GM18499 (cell line): ENCODE measurements around the gene DRD4.

Experiments
- ATAC-seq: cut with Tn5 transposase; IDR thresholded peaks from one replicate; pipeline ENCODE4 v1.9.1; 2021; ENCODE audit warnings: moderate number of reproducible peaks; ENCODE audit not compliant: insufficient read depth, unreplicated experiment

Gene DRD4

DNA sequence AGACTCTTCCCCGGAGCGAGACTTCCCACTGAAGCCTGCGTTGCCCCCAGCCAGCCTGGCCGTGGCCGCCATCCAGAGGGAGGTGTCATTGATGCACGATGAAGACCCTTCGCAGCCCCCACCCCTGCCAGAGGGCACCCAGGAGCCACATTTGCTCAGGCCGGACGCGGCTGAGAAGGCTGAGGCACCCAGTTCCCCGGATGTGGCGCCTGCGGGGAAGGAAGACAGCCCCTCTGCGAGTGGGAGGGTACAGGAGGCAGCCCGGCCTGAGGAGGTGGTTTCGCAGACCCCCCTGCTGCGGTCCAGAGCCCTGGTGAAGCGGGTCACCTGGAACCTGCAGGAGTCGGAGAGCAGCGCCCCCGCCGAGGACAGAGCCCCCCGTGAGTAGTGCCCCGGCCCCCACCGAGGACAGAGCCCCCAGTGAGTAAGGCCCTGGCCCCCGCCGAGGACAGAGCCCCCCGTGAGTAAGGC lies 27.7 kb upstream of the DRD4 start:
- no peak for ATAC-seq

DNA sequence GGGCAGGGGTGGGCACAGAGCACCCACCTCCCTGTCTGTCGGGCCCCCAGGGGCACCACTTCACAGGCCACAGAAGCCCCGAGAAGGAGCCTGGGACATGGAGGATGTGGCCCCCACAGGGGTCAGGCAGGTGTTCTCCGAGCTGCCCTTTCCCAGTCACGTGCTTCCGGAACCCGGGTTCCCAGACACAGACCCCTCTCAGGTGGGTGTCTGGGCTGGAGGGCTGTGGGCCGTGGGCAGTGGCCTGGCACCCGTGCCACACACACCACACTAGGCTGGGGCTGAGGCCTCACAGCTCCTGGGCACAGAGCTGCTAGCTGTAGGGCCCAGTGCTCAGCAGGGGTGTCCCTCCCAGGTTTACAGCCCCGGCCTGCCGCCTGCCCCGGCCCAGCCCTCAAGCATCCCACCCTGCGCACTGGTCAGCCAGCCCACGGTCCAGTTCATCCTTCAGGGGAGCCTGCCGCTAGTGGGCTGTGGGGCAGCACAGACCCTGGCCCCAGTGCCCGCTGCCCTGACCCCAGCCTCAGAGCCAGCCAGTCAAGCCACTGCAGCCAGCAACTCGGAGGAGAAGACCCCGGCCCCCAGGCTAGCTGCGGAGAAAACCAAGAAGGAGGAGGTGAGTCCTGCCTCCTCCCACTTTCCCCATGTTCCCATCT lies 26.8 kb upstream of the DRD4 start:
- no peak for ATAC-seq

DNA sequence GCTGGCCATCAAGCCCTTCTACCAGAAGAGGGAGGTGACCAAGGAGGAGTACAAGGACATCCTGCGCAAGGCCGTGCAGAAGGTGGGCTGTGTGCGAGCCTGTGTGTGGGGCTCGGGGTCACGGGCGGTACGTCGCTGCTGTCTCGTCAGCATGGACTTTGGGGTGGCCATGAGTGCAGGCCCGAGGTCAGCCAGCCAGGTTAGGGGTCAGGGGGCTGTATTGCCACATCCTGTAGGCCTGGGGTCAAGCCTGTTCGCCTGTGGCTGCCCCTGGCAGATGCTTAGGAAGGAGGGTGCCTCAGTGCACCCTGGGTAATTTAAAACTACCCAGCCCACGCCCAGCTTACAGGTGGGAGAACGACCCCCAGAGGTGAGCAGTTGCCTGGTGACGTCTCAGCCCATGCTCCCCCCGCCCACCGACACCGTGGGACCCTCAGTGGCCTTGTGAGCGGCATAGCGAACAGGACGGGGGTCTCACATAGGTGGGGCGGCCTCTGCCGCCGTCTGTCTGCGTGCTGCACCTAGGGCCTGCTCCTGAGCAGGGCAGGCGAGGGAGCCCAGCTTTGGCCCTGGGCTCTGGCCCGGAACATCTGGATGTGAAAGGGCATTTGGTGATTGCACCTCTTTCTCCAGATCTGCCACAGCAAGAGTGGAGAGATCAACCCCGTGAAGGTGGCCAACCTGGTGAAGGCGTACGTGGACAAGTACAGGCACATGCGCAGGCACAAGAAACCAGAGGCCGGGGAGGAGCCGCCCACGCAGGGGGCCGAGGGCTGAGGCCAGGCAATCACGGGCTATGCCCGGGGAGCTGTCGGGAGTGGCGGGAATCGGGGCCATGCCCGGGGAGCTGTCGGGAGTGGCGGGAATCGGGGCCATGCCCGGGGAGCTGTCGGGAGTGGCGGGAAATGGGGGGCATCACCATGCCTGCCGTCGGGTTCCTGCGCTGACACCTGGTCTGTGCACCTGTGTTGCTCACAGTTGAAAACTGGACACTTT lies 25.8 kb upstream of the DRD4 start:
- ATAC-seq, result no peak

DNA sequence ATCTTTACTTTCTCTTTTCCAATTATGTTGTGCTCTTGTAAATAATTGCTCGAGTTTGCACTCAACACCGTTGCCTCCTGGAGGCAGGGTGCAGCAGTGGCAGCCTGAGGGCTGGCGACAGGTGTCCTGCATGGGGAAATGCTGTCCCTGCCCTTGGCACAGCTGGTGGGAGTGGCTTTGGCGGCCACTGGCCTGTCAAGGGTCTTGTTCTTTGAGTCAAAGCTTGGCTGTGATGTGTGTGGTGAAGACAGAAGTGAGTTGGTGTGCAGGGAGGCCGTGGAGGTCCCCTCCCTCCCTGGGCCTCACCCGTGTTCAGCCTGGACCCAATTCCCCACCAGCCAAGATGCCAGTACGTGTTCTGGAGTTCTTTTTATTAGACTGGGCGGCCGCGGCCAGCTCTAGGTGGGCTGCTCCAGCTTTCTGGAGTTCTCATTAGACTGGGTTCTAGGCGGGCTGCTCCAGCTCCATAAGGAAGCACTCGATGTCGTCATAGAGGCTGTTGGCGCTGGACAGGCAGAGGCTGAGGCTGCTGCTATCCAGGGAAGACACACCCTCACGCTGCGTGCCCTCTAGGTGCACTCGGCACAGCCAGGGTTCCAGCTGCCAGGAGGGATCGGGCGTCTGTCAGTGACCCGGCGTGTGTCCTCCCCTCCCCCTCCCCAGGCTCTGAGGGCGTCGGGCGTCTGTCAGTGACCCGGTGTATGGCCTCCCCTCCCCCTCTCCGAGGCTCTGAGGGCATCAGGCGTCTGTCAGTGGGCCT lies 24.7 kb upstream of the DRD4 start:
- no peak for ATAC-seq

DNA sequence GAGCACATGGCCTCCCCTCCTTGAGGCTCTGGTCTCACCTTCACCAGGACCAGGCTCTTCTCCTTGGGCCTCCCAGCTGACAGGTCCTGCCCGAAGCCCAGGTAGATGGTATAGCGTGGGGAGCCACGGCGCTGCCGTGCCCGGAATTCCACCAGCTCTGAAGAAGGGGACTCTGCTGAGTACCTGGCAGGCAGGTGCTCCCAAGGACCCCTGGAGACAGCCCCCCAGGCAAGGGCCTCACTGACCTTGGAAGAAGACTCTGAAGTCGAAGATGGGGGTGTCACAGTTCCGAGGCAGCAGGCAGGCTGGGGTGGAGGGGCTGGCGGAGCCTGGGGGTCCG lies 24.1 kb upstream of the DRD4 start:
- no peak for ATAC-seq

DNA sequence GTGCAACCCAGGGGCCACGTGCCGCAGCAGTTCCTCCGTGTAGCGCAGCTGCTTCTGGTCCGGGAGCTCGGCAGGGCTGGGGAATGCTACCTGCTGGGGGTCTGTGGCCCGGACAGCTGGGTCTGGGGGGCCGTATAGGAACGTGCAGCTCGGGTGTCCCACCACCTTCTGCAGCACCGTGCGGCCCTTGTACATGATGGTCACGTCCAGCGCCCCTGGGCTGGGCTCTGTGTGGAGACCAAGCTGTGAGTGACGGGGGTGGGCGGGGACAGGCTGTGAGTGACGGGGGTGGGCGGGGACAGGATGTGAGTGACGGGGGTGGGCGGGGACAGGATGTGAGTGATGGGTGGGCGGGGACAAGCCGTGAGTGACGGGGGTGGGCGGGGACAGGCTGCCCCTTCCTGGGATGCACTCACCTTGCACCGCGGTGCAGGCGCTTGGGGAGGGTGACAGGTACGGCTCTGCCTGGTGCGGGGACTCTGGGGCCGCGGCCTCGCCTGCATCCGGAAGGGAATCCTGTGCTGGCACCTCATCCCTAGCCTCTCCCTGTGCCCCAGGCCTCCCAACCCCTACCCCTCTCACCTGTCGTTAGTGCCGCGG lies 23.6 kb upstream of the DRD4 start:
- no peak for ATAC-seq

DNA sequence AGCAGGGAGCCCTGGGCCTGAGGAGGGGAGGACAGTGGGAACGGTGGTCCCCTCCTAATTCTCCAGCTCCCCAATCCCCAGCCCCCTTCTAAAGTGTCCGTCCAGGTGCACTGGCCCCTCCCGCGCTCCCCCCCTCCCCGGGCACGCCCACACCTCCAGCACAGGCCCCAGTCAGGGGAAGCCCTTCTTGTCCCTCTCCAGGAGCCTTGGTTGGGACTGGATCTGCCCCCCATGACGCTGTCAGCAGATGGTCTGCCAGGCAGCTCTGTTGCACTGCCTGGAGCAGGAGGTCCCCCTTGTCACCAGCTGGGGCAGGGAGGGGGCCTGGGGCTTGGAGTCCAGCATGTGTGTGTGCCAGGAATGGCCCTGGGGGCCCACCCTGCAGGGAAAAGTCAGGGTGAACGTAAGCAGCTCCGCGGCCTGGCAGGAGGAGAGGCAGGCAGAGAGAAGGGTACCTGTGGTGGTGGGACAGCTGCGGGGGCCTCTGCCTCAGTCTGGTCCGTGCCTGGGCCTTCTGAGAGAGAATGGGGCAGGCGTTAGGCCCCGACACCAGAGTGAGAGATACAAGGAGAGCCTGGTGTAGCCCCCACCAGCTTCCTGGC lies 22.9 kb upstream of the DRD4 start:
- no peak for ATAC-seq

DNA sequence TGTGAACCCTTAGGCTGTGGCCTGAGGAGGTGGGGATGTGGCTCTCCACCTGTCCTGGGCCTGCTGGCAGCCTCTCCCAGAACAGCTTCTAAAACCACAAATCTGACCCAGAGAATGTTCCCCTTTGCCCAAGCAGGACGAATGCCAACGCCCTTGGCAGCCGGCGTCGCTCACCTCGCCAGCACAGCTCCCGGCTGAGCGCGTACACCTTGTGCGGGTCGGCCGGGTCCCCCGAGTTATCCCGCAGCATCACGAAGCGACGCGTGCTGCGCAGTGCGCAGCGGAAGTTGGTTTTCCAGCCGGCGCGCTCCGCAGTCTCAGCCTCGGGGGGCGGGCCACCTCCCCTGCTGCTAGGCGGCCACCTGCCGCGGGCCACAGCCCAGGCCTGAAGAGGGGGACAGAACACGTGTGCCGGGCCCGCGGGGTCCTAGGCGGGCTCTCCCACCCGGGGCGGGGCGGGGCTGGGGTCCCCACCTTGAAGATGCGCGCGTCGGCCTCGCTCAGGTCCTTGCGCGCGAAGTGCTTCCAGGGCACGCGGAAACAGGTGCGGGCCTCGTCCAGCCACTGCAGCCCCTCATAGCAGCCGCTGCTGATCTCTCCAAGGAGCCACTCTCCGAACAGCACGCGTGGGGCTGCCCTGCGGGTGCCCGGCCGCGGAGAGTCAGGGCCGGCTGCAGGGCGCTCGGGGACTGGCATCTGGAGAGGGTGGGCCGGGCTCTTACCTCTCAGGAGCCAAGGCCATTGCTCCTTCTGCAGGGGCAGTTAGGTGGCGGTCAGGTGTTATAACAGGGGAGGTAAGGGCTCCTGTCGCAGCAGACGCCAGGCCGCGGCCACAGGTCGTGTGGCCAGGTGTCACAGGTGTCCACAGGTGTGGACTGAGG lies 22.2 kb upstream of the DRD4 start:
- ATAC-seq, result no peak

DNA sequence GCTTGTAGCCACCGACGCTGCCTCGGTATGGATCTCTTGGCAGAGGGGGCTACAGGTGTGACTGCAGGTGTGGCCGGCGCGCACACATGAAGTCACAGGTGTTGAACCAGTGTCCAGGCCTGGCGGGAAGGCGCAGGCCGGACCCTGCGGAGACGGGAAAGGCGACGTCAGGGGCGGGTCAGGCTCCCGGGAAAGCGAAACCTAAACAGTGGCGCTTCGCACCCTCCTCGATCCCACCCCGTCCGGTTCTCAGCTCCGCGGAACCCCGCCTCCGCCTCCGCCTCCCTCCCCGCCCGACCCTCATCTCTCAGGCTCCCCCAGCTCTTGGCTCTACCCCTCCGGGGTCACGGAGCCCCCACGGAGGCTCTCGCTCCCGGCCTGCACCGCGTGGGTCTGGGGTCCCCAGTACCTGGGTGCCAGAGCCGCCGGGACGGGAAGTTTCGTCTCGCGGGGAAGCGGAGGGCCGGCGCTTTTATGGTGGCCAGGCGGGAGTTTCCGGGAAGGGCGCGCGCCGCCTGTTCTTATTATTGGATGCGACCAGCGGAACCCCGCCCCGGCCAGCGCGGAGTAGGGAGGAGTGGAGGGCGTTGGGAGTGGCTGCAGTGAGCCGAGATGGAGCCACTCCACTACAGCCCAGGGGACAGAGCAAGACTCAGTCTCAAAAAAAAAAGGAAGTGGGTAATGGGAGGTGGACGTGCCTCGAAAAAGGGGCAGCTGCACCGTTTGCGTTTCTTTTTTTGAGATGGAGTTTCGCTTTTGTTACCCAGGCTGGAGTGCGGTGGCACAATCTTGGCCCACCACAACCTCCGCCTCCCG lies 21.4 kb upstream of the DRD4 start, which contains the start of gene IRF7:
TSS of gene IRF7 (minus strand) at position 447 of the 816 bp plus-strand sequence. CDS start 586 bp downstream, outside the sequence.
- peak; percentile 65 for ATAC-seq

DNA sequence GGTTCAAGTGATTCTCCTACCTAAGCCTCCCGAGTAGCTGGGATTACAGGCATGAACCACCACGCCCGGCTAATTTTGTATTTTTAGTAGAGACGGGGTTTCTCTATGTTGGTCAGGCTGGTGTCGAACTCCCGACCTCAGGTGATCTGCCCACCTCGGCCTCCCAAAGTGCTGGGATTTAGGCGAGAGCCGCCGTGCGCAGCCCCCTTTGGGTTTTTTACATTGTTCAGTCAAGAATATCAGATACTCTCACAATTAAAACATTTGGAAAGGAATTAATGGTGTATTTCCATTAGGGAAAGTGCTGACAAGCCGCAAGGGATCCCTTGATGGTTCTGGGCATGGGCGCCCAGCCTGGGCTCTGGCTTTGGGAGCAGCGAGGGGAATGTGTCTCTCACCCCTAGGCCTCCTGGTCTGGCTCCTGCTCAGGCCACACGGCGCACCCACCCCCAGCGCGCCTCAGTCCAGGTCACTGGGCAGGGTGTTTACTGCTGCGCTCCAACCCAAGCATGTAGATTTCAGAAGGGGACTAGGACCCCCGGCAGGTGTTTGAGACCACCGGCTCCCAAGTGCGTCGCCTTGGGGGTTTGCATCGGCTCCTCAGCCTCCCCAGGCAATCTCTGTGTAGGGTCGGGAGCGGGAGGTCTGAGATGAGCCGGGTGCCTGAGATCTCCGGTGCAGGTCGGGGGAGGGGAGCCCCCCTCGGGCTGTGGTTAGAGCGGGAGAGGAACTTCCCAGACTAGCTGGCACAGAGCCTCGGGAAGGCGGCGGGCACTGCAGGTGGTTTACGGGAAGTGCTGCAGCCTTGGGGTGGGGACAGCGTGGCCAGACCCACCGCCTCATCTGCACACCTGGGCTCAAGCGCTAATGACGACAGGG lies 20.5 kb upstream of the DRD4 start:
- no peak for ATAC-seq

DNA sequence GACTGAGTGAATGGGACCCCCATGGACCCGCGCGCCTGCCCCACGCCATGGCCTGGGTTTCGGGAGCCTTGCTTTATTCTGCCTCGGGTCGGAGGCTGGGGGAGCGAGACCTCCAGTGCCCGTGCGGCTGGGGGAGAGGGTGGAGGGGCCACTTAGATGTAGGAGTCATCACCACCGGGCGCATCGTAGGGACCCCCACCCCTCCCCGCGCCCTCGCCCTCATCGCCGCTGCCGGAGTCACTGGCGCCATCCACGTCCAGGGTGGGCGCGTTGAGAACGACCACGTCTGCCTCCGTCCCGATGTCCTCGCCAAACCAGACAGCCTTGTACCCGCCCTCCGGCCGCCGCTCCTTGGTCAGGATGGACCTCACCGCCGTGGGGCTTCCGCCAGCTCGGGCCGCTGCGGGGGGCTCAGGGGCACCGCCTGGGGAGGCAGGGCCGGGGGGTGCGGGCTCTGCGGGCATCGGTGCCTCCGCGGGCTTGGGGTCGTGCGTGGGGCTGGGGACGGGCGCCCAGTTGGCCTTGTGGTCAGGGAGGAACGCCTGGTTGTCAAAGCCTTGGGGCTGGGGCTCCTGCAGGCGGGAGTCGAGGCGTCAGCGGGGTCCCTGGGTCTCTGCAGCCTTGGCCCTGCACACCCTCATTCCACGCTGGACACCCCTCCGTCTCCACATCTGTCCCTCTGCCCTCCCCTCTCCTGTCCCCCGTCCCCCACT lies 19.7 kb upstream of the DRD4 start:
- ATAC-seq, result no peak

DNA sequence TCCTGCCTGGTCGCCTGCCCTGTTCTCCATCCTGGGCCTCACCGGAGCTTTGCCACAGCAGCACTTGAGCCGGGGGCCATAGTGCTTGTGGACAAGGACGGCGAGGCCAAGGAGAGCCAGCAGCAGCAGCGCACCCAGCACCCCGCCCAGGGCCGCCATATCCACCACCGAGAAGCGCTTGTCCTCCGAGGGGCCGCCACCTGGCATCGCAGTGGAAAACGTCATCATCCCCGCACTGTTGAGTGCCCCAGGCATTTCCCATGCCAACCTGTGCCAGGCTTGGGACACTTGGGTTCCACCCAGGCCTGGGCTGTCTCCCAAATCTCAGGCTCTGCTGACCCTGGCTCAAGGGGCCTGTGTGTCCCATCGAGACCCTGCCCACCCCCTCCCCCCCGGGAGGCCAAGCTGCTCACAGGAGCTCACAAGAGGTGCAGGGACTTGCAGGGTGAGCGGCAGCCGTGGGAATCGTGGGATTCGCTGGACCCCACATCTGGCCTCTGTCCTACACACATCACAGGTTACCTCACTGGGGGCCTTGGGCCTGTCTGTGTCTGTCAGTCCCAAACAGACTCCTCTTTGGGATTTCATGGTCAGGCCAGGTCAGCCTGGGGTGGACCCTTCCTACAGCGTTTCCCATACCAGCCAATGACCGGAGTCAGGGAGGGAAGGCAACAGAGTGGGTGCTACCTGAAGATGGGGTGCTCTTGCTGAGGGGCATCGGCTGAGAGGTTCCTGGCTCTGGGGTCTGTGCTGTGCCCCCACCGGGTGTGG lies 19.0 kb upstream of the DRD4 start:
- no peak for ATAC-seq

DNA sequence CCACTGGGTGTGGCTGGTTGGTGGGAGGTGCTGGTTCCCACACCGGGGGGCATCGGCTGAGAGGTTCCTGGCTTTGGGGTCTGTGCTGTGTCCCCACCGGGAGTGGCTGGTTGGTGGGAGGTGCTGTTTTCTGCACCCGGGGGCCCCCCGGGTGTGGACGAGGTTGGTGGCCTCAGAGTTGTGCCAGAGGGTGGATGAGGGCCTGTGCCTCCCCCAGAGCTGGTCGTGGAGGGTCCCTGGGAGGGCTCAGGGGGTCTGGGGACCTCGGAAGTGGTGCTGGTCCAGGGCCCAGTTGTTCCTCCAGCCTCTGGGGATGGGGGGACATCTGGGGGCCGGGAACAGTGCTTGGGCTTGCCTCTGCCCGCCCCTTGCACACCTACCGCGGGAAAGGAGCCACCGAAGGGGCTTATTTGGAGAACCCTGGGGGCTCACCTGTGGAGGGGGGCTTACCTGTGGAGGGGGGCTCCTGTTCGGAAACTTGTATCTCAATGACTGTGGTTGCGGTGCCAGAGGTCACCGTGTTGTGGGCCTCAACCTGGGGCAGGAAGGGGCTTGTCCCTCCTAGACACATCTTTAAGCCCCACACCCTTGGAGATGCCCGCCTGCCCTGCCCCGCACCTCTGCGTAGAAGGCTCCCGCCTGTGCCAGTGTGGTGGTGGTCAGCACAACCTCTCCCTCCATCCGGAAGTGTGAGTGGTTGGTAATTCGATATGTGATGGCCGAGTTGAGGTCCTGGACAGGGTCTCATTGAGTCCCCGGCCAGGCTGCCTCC lies 18.0 kb upstream of the DRD4 start:
- ATAC-seq, result no peak

DNA sequence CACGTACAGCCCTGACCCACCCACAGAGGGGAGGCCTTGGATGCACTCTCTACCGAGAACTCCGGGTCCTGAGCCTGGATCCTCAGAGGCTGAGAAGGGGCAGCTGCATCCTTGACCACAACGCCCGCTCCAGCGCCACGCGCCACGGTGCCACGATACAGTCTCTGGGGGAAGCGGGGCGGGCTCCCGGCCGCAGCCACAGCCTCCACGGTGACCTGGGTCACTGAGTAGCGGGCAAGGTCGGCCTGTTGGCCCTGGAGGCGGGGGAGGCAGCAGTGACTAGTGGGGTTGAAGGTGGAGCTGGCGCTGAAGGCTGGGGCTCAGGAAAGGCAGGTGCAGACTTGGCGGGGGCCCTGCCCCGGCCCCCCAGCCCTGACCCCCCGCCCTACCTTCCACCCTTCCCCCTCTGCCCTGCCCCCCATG lies 17.4 kb upstream of the DRD4 start:
- ATAC-seq, result no peak

DNA sequence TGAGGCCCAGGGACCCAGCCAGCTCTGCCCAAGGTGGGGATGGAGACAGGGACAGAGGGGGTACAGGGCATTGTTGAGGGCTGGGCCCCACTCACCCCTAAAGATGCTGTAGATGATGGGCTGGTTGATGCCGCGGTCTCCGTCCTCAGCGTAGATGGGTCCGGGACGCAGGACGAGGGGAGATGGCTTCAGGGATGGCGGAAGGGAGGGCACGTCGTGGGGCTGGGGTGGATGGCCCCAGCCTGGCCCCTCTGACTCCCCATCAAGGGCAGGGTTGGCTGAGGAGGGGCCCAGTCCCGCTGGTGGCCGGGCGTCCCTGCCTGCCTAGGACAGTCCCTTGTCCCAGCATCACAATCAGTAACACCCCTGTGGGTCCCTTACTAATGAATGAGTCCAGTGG lies 16.9 kb upstream of the DRD4 start:
- no peak for ATAC-seq
